ENCODE measurements around the gene UNC45A.

- TF ChIP-seq EZH2 (IDR thresholded peaks at IDR 0.05; ENCODE audit: insufficient read depth, poor library complexity, severe bottlenecking) (no peak), EZH2phosphoT487 (IDR thresholded peaks at IDR 0.05; ENCODE audit: insufficient read depth, low read depth) (no peak)
These were observed 22.1 kb downstream of the UNC45A start for GRCh38 chr15:90957031-90957790.
